Measurements from ENCODE around the gene PSG7.
"Not testable (repeated sequence)": the region's sequence is repeated elsewhere in the genome, so short reads cannot be mapped to it uniquely, and the experiment has no call there.

The PSG7 gene

GRCh38 chr19:42920971-42921370 lies 16.0 kb downstream of the PSG7 start:
- H3K4me1 Mint-ChIP-seq, H3K9me3 Mint-ChIP-seq, H3K36me3 Mint-ChIP-seq, H3K4me3 Mint-ChIP-seq, H3K27ac Mint-ChIP-seq: not testable (repeated sequence)
- peaks cover 11% of the 10 kb centered on the region for H3K27me3 Mint-ChIP-seq

DNA sequence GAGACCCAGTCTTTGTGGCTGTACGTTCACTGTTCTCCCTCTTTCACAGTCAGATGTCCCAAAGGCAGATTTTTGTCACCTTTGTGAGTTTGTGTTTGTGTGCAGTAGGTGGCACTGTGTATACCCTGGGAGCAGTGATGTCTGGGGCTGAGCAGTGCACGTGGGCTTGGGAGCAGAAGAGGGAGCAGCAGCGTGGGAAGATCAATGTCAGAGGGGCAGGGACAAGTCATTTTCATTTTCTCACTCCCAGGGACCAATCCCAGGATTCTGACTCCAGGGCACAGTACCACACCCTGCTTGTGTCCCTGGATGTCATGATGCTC lies 17.3 kb downstream of the PSG7 start:
- Mint-ChIP-seq H3K9me3 (no peaks in the 10 kb centered on the region), H3K27me3 (peaks cover 11% of the 10 kb centered on the region), H3K27ac (no peak overlapping the region), H3K4me1 (no peaks in the 10 kb centered on the region), H3K36me3 (no peaks in the 10 kb centered on the region), H3K4me3 (no peak overlapping the region)

- H3K36me3 Mint-ChIP-seq, H3K9me3 Mint-ChIP-seq, H3K27ac Mint-ChIP-seq, H3K4me3 Mint-ChIP-seq, H3K4me1 Mint-ChIP-seq: not testable (repeated sequence)
- peaks cover 11% of the 10 kb centered on the region for H3K27me3 Mint-ChIP-seq
These were observed 17.8 kb downstream of the PSG7 start for GRCh38 chr19:42919070-42919756.

DNA sequence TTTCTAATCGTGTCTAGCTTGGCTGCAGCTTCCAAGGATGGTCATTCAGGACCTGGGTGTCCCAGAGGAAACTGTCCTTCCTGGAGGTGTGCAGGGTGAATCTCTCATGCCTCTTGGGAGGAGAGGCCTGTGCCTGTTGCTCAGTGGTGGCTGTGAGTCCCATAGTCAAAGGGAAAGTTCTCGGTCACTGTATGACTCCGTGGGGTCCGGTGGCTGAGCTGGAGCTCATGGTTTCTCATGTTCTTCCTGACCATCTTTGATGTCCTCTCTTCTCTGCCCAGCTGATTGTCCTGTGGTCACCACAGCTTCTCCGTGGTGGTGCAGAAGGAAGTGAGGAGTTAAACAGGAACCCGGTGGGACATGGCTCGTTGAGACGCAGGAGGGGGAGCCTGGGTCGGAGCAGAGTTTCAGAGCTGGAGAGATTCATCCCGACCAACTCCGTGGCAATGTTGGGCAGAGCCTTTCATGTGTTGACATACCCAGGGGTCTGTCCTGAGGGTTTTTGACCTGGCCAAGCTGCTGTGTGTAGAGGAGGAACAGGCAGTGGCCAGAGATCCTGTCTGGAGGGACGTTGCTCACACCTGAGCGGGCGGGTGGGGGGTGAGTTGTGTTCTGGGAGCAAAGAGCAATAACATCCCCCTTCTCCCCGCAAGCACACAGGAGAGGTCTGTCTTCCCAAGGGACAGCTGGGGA lies 18.5 kb downstream of the PSG7 start:
- not testable (repeated sequence) for H3K4me3 Mint-ChIP-seq, H3K36me3 Mint-ChIP-seq, H3K4me1 Mint-ChIP-seq, H3K9me3 Mint-ChIP-seq, H3K27ac Mint-ChIP-seq
- H3K27me3 Mint-ChIP-seq = peaks cover 10% of the 10 kb centered on the region

DNA sequence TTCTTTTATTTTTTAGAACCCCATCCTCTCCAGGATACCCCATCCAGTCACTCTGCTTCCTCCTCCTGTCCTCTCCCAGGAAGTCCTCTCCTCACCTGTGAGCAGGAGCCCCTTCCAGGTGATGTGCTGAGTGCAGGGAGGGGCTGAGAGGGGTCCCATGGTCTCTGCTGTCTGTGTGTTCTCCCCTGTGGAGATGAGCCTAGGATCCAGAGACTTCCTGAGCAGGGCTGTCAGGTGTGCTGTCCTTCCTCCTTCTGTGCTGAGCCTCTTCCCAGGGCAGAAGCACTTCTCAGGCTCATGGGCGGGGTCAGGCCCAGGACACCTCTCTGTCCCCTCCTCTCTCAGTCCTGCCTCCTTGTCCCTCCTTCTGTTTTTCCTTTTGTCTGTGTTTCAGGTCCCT lies 19.4 kb downstream of the PSG7 start, which contains the start of gene PSG6:
TSS of gene PSG6 (minus strand) at position 261 of the 400 bp plus-strand sequence. CDS start at position 159, 102 bp downstream.
- not testable (repeated sequence) for H3K4me3 Mint-ChIP-seq, H3K9me3 Mint-ChIP-seq, H3K4me1 Mint-ChIP-seq, H3K27me3 Mint-ChIP-seq, H3K27ac Mint-ChIP-seq, H3K36me3 Mint-ChIP-seq

DNA sequence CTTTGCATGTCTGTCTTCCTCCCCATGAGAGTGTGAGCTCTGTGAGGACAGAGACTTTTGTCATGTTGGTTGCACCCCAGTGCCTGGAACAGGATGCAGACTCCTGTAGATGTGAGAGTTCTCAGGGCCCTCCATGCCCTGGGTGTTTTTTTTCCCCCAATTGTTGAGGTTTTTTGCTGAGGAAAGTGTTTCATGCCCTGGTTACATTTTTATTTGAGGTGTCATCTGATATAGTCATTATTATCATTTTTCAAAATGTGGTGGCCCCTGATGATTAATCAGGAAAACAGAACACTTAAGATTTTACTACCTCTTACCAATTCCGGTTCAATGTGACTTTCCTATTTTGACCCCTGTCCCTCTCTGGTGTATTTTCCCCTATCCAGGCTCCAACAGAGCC lies 20.1 kb downstream of the PSG7 start:
- not testable (repeated sequence) for H3K9me3 Mint-ChIP-seq, H3K4me1 Mint-ChIP-seq, H3K4me3 Mint-ChIP-seq

GRCh38 chr19:42913516-42913915 lies 23.5 kb downstream of the PSG7 start:
- not testable (repeated sequence) for H3K9me3 Mint-ChIP-seq, H3K4me3 Mint-ChIP-seq, H3K36me3 Mint-ChIP-seq, H3K4me1 Mint-ChIP-seq, H3K27me3 Mint-ChIP-seq, H3K27ac Mint-ChIP-seq

More for the DNA sequence above, 20.1 kb downstream of the PSG7 start:
- H3K36me3 Mint-ChIP-seq, H3K27me3 Mint-ChIP-seq, H3K27ac Mint-ChIP-seq: not testable (repeated sequence)

DNA sequence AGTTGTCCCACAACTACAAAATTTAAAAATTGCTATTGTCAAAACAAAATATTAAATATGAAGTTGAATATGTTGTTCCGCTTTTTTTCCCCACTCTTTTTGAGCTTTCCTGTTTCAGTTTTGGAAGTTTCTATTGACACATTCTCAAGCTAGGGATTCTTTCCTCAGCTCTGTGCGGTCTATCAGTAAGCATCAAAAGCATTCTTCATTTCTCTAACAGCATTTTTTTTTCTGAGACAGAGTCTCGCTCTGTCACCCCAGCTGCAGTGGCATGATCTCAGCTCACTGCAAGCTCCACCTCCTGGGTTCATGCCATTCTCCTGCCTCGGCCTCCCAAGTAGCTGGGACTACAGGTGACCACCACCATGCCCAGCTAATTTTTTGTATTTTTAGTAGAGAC lies 24.1 kb downstream of the PSG7 start:
- H3K27me3 Mint-ChIP-seq, H3K4me3 Mint-ChIP-seq, H3K9me3 Mint-ChIP-seq, H3K27ac Mint-ChIP-seq, H3K36me3 Mint-ChIP-seq, H3K4me1 Mint-ChIP-seq: not testable (repeated sequence)

DNA sequence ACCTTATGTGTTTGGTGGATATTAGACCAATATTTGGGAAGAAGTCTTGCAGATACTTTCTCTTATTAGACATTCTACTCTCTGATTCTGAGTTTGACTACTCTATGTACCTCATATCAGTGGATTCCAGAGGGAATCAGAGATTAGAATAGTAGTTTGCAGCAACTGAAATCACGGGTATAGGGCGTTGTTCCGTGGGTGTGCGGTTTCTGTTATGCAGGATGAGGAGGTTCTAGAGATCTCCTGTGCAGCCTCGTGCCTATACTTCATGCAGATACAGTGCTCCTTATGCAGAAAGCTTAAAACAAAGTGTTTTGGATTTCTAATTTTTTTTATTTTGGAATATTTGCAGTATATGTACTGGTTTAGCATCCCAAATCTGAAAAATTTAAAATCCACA lies 25.3 kb downstream of the PSG7 start:
- not testable (repeated sequence) for H3K27me3 Mint-ChIP-seq, H3K4me1 Mint-ChIP-seq, H3K4me3 Mint-ChIP-seq, H3K27ac Mint-ChIP-seq, H3K9me3 Mint-ChIP-seq, H3K36me3 Mint-ChIP-seq

GRCh38 chr19:42906162-42906561 lies 30.8 kb downstream of the PSG7 start:
- H3K36me3 Mint-ChIP-seq, H3K4me1 Mint-ChIP-seq, H3K27ac Mint-ChIP-seq, H3K9me3 Mint-ChIP-seq, H3K27me3 Mint-ChIP-seq, H3K4me3 Mint-ChIP-seq: not testable (repeated sequence)

- not testable (repeated sequence) for H3K4me1 Mint-ChIP-seq, H3K36me3 Mint-ChIP-seq, H3K4me3 Mint-ChIP-seq, H3K27ac Mint-ChIP-seq
- peaks cover 15% of the 10 kb centered on the region for H3K27me3 Mint-ChIP-seq
- peaks cover 10% of the 10 kb centered on the region for H3K9me3 Mint-ChIP-seq
These were observed 36.4 kb downstream of the PSG7 start for GRCh38 chr19:42900561-42900960.

- H3K9me3 Mint-ChIP-seq = peaks cover 10% of the 10 kb centered on the region
- H3K27me3 Mint-ChIP-seq = peaks cover 14% of the 10 kb centered on the region
- H3K36me3 Mint-ChIP-seq = not testable (repeated sequence)
These were observed 37.3 kb downstream of the PSG7 start for GRCh38 chr19:42899674-42900073.

DNA sequence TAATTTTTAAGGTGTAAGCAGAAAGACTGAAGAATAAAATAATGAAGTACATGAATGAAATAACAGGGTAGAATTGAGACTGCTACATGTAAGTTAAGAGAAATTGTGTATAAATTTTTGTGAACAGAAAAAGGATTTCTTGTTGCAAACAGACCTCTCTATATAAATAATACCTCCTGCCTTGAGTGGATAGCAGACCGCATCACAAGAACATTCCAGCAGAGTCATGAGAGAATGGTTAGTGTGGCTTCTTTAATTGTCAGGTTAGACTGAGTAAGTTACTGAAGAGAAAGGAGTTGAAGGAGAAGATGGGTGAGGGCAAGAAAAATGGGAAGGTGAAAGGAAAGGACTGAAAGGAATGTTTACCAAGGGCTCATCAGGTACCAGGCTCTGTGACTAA lies 37.9 kb downstream of the PSG7 start:
- not testable (repeated sequence) for H3K4me1 Mint-ChIP-seq, H3K36me3 Mint-ChIP-seq, H3K27ac Mint-ChIP-seq, H3K4me3 Mint-ChIP-seq
- Mint-ChIP-seq H3K9me3 (peaks cover 10% of the 10 kb centered on the region), H3K27me3 (peaks cover 14% of the 10 kb centered on the region)

More at GRCh38 chr19:42899674-42900073, 37.3 kb downstream of the PSG7 start:
- not testable (repeated sequence) for H3K4me1 Mint-ChIP-seq, H3K27ac Mint-ChIP-seq, H3K4me3 Mint-ChIP-seq

DNA sequence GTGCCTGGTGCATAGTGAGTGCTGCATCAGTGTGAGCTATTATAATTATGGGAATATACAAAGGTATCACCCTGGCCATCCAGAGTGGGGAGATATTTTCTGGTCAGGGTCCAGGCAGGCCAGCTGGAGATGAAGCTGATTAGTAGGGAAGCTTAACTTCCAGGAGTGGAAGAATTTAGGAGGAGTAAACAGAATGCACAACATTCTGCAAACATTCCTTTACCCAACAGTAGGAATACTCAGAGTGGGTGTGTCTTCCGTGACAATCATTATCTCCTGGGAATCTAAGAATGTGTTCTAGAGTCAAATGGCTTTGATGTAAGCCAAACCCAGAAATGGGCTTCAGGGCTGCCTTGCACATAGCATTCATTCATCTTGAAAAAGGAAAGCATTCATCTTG lies 38.4 kb downstream of the PSG7 start:
- not testable (repeated sequence) for H3K4me1 Mint-ChIP-seq

GRCh38 chr19:42897729-42898128 lies 39.3 kb downstream of the PSG7 start:
- Mint-ChIP-seq H3K9me3 (peaks cover 17% of the 10 kb centered on the region), H3K27me3 (peaks cover 12% of the 10 kb centered on the region)
- H3K4me3 Mint-ChIP-seq, H3K4me1 Mint-ChIP-seq, H3K27ac Mint-ChIP-seq, H3K36me3 Mint-ChIP-seq: not testable (repeated sequence)

More for the DNA sequence above, 38.4 kb downstream of the PSG7 start:
- peaks cover 10% of the 10 kb centered on the region for H3K9me3 Mint-ChIP-seq
- peaks cover 12% of the 10 kb centered on the region for H3K27me3 Mint-ChIP-seq
- H3K36me3 Mint-ChIP-seq, H3K4me3 Mint-ChIP-seq, H3K27ac Mint-ChIP-seq: not testable (repeated sequence)

DNA sequence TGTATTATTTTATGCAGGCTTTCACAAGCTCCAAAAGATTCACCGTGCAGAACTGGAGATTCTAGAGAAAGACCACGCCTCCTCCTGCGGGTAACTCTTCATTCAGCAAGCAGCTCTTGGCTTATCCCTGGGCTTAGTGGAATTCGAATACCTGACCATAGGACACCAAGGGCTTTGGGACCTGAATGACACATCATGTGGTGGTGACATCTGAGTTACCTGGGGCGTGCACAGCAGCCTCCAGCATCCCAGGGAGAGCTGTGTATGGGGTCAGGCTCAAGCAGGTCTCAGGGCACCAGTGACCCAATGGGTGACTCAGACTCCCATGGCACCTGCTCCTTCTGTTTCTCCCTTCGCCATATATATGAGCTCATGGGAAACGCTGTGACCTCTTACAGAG lies 46.6 kb downstream of the PSG7 start:
- H3K36me3 Mint-ChIP-seq, H3K4me1 Mint-ChIP-seq, H3K27ac Mint-ChIP-seq, H3K4me3 Mint-ChIP-seq: not testable (repeated sequence)
- Mint-ChIP-seq H3K9me3 (peaks cover 11% of the 10 kb centered on the region), H3K27me3 (peaks cover 15% of the 10 kb centered on the region)

- H3K36me3 Mint-ChIP-seq, H3K4me1 Mint-ChIP-seq, H3K27ac Mint-ChIP-seq, H3K9me3 Mint-ChIP-seq, H3K4me3 Mint-ChIP-seq: not testable (repeated sequence)
- peaks cover 28% of the 10 kb centered on the region for H3K27me3 Mint-ChIP-seq
These were observed 49.0 kb downstream of the PSG7 start for GRCh38 chr19:42887876-42888445.
